Measurements from ENCODE around the gene STOML2. TPM values are rescaled to one million over a fixed set of nuclear protein-coding genes. Genes with fewer than 3 reads are reported as not detected.

STOML2 gene
- total RNA-seq, 1 donor from 2014 or later, result 71.4 TPM

DNA sequence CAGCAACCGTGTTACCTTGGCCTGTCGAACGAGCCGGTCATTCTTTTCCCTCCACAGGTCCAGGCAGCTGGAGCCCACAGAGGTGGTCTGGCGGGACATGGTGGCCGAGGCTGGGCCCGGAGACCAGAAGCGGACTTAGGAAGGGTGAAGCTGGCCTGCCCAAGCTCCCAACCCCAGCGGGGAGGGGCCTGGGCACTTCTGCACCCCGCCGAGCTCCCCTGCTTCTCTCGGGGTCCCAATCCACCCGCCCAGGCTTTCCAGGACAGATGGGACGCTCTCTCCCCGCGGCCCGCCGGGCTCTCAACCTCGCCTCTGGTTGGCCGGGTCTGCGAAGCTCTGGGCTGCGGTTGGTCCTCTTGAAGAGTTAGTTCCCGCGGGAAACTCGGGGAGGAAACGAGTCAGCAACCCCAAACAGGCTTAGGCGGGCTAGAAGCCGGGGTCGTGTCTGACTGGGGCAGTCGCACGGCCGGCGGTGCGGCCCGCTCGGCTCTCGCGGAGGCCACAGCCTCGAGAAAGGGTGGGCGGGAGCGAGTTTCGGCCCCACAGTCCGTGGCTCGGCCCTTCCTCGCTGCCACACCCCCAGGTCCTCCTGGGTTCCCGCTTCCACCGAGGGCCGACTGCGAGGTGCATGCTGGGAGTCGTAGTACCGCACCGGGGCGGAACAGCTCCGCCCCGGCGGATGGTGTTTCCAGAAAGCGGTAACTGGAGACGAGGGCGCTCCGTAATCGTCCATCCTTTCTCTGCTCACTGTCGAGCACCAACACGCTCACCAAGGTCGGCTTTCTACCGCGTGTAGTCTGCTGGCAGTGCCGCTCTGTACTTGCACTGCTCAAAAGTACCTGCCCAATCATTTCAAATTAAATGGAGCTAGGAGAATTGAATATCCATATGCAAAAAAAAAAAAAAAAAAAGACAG is 23.2 kb downstream of the STOML2 start, which contains the start of gene FANCG:
Gene FANCG, minus strand, starts transcription at position 517 of the 916 bp plus-strand sequence. Its CDS starts 418 bp downstream, at position 99.
- H3K9me3 Mint-ChIP-seq (ENCODE audit: low read depth), result no peaks in the 10 kb centered on the region
- DNase-seq (ENCODE audit: low spot score), result peak; percentile 97
- peak within 1 kb of the TSS; percentile 93 for H3K27ac Mint-ChIP-seq (ENCODE audit: unreplicated experiment)
- peaks cover 7% of the 10 kb centered on the region for H3K36me3 Mint-ChIP-seq (ENCODE audit: low read depth)
- no peaks in the 10 kb centered on the region for H3K27me3 Mint-ChIP-seq (ENCODE audit: low read depth)
- TF ChIP-seq, protein P1, sequence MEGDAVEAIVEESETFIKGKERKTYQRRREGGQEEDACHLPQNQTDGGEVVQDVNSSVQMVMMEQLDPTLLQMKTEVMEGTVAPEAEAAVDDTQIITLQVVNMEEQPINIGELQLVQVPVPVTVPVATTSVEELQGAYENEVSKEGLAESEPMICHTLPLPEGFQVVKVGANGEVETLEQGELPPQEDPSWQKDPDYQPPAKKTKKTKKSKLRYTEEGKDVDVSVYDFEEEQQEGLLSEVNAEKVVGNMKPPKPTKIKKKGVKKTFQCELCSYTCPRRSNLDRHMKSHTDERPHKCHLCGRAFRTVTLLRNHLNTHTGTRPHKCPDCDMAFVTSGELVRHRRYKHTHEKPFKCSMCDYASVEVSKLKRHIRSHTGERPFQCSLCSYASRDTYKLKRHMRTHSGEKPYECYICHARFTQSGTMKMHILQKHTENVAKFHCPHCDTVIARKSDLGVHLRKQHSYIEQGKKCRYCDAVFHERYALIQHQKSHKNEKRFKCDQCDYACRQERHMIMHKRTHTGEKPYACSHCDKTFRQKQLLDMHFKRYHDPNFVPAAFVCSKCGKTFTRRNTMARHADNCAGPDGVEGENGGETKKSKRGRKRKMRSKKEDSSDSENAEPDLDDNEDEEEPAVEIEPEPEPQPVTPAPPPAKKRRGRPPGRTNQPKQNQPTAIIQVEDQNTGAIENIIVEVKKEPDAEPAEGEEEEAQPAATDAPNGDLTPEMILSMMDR (IDR thresholded peaks at IDR 0.05), result peak; percentile 33
- H3K4me3 Mint-ChIP-seq (ENCODE audit: unreplicated experiment), result peak within 1 kb of the TSS; percentile 89
- peaks cover 23% of the 10 kb centered on the region for H3K4me1 Mint-ChIP-seq (ENCODE audit: low read depth)

GRCh38 chr9:35079041-35079425 is 23.9 kb downstream of the STOML2 start:
- H3K4me3 Mint-ChIP-seq (ENCODE audit: unreplicated experiment), result peak overlapping the region; percentile 89
- H3K9me3 Mint-ChIP-seq (ENCODE audit: low read depth), result no peaks in the 10 kb centered on the region
- no peaks in the 10 kb centered on the region for H3K27me3 Mint-ChIP-seq (ENCODE audit: low read depth)
- TF ChIP-seq, protein P1 (IDR thresholded peaks at IDR 0.05), result no peak
- H3K27ac Mint-ChIP-seq (ENCODE audit: unreplicated experiment), result peak overlapping the region; percentile 93
- peaks cover 23% of the 10 kb centered on the region for H3K4me1 Mint-ChIP-seq (ENCODE audit: low read depth)
- H3K36me3 Mint-ChIP-seq (ENCODE audit: low read depth), result peaks cover 10% of the 10 kb centered on the region
- DNase-seq (ENCODE audit: low spot score), result no peak

- H3K9me3 Mint-ChIP-seq (ENCODE audit: low read depth), result no peaks in the 10 kb centered on the region
- TF ChIP-seq, protein P1 (IDR thresholded peaks at IDR 0.05), result no peak
- DNase-seq (ENCODE audit: low spot score), result no peak
- H3K4me3 Mint-ChIP-seq (ENCODE audit: unreplicated experiment), result peak overlapping the region; percentile 89
- no peaks in the 10 kb centered on the region for H3K27me3 Mint-ChIP-seq (ENCODE audit: low read depth)
- H3K36me3 Mint-ChIP-seq (ENCODE audit: low read depth), result peaks cover 10% of the 10 kb centered on the region
- H3K27ac Mint-ChIP-seq (ENCODE audit: unreplicated experiment), result peak overlapping the region; percentile 22
- H3K4me1 Mint-ChIP-seq (ENCODE audit: low read depth), result peaks cover 24% of the 10 kb centered on the region
Observed at GRCh38 chr9:35078066-35078465, 24.9 kb downstream of the STOML2 start.

- H3K27ac Mint-ChIP-seq (ENCODE audit: unreplicated experiment), result no peak overlapping the region
- H3K27me3 Mint-ChIP-seq (ENCODE audit: low read depth), result no peaks in the 10 kb centered on the region
- peaks cover 30% of the 10 kb centered on the region for H3K4me1 Mint-ChIP-seq (ENCODE audit: low read depth)
- no peaks in the 10 kb centered on the region for H3K9me3 Mint-ChIP-seq (ENCODE audit: low read depth)
- no peak for DNase-seq (ENCODE audit: low spot score)
- H3K36me3 Mint-ChIP-seq (ENCODE audit: low read depth), result peaks cover 10% of the 10 kb centered on the region
- TF ChIP-seq, protein P1 (IDR thresholded peaks at IDR 0.05), result no peak
- H3K4me3 Mint-ChIP-seq (ENCODE audit: unreplicated experiment), result no peak overlapping the region
Observed at GRCh38 chr9:35076848-35077247, 26.1 kb downstream of the STOML2 start.

- H3K27ac Mint-ChIP-seq (ENCODE audit: unreplicated experiment), result no peak overlapping the region
- no peak overlapping the region for H3K4me3 Mint-ChIP-seq (ENCODE audit: unreplicated experiment)
- H3K27me3 Mint-ChIP-seq (ENCODE audit: low read depth), result no peaks in the 10 kb centered on the region
- H3K4me1 Mint-ChIP-seq (ENCODE audit: low read depth), result peaks cover 36% of the 10 kb centered on the region
- H3K36me3 Mint-ChIP-seq (ENCODE audit: low read depth), result peaks cover 10% of the 10 kb centered on the region
- DNase-seq (ENCODE audit: low spot score), result no peak
- no peaks in the 10 kb centered on the region for H3K9me3 Mint-ChIP-seq (ENCODE audit: low read depth)
- TF ChIP-seq, protein P1 (IDR thresholded peaks at IDR 0.05), result no peak
Observed at GRCh38 chr9:35075358-35075757, 27.6 kb downstream of the STOML2 start.
